GM12891 (cell line): ENCODE measurements around the gene CEBPE.

Experiments used
- POLR2A ChIP-seq: IDR thresholded peaks from 2 replicates; pipeline ENCODE4 v1.6.1; 2011; ENCODE audit warnings: low read depth, low read length, control low read depth
- POLR2AphosphoS5 ChIP-seq: IDR thresholded peaks from 2 replicates; pipeline ENCODE4 v1.6.1; 2011; ENCODE audit warnings: low read depth, low read length, control low read depth
- SPI1 ChIP-seq: IDR thresholded peaks from 2 replicates; pipeline ENCODE4 v1.6.1; 2011; ENCODE audit warnings: low read depth, low read length, control low read depth

DNA sequence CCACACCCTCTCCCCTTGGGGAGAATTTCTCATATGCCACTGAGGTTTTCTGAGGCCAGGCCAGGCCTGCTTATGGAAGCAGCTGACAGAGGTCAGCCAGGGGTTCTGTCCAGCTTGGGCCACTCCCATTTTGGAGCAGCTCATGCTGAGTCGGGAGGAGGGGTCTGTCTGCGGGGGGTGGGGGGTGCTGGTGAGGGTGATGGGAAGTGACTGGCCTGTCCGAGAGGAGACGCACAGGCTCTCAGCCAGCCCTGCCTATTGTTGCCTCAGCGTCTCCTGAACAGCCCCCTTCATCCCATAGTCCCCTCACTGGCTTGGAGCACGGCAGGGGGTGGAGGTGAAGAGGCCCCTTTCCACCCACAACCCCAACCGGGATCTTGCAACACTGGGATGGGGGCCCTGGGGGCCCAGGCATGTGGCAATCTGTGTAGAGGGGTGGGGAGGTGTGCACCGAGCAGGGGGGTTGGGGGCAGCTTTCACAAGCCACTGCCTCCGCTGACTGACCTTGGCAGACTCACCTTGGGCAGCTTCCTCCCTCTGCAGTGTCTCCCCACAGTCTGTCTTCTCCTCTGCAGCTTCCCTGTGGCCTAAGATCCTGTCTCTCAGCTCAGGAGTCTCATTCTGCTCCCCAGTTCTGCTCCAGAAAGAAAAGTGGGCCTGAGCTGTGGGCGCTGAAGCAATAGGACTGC lies 5.5 kb downstream of the CEBPE start:
- TF ChIP-seq POLR2A (no peak), POLR2AphosphoS5 (no peak), SPI1 (no peak)
